GM19467 (cell line): ENCODE measurements around the gene LRRC30.
"Not testable (repeated sequence)": the region's sequence is repeated elsewhere in the genome, so short reads cannot be mapped to it uniquely, and the experiment has no call there.

ENCODE experiments used
- ATAC-seq: cut with Tn5 transposase; IDR thresholded peaks from one replicate; pipeline ENCODE4 v1.9.1; 2021; ENCODE audit warnings: mild to moderate bottlenecking, moderate library complexity; ENCODE audit not compliant: unreplicated experiment

Gene LRRC30

DNA sequence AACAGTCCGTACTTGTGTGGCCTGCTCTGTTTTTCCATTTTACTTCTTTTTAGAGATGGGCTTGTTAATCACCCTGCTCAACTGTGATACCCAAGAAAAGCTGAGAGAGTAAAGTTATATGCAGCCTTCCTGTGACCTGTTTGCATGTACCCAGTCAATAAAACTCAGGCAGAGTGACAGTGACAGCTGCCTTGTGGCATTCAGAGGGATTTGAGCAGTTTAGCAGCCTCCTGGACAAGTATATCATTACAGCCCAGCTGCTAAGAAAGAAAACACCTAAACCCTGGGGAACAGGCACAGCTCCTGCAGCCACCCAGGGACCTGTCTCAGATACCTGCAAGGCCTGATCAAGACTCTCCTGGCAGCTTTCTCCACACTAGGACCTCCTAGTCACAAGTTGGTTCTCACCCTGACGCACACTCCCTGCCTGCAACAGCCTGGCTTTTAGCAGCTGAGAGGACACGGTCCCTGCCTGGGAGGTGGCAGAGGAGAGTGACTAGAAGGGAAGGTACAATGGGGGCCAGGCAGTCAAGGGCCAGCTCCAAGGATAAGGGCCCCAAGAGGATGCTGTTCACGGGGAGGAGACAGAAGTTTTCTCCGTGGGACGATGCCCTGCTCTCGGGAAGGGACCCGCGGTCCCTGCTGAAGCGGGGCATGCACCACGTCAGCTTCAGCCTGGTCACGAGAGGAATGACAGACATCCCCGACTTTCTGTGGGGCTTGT lies at the start of gene LRRC30:
Gene LRRC30, plus strand, starts transcription at position 464 of the 724 bp plus-strand sequence. Its CDS starts 50 bp downstream, at position 514.
- no peak for ATAC-seq

DNA sequence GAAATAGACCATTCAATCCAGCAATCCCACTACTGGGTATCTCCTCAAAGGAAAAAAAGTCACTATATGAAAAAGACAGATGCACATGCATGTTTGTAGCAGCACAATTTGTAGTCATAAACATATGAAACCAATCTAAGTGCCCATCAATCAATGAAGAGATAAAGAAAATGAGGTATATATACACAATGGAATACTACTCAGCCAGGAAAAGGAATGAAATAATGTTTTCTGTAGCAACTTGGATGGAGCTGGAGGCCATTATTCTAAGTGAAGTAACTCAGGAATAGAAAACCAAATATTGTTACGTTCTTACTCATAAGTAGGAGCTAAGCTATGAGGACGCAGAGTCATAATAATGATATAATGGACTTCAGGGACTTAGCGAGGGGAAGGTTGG lies 45.2 kb upstream of the LRRC30 start:
- no peak for ATAC-seq

DNA sequence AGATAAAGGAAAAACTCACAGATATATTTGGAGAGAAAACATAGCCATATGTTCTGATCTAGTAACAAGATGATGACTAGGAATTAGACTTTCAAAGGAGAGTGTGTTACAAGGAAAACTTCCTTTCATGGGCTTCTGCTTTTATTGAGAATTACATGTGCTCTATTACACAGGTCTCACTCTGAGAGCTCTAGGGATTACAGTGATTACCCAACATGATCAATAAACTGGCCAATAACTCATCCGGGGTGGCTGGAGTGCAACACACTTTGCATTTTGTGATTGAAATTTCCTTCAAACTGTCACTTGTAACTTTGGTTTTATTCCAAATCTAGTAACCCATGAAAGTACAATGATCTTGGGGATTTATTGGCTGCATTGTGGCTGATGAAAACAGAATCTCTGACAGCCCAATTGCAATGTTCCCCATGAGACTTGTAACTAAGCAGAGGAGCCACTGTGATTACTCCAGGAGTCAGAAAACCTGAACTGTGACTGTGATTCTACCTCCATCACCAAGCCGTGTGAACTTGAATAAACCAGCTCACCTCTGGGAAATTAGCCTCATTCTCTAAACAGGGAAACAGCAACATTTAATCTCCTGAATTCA lies 40.2 kb upstream of the LRRC30 start:
- no peak for ATAC-seq

DNA sequence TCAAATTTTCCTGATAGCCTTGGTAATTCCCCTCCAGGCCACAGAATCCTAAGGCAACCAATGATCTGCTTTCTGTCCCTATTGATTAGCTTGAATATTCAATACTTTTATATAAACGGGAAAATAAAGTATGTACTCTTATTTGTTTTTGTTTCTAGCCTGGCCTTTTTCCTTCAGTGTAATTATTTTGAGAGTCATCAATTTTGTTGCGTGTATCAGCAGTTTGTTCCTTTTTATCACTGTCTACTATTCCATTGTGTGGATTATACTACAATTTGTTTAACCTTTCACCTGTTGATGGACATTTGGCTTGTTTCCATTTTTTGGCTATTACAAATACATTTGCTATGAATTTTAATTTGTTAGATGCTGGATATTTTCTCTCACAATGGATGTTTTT lies 39.2 kb upstream of the LRRC30 start:
- ATAC-seq = no peak

DNA sequence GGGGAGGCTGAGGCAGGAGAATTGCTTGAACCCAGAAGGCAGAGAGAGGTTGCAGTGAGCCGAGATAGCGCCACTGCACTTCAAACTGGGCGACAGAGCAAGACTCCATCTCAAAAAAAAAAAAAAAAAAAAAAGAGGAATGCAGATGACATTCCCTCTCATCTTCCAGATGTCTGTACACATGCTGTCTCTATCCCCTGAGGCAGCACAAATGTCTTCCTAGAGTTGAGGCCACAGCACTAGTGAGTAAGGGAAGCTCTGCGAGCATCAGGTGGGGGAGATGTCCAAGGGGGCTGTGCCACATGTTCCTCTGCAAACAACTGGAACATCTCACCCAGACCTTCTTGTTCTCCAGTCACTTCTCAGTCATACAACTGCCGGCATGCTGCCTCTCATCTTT lies 35.6 kb upstream of the LRRC30 start:
- no peak for ATAC-seq

DNA sequence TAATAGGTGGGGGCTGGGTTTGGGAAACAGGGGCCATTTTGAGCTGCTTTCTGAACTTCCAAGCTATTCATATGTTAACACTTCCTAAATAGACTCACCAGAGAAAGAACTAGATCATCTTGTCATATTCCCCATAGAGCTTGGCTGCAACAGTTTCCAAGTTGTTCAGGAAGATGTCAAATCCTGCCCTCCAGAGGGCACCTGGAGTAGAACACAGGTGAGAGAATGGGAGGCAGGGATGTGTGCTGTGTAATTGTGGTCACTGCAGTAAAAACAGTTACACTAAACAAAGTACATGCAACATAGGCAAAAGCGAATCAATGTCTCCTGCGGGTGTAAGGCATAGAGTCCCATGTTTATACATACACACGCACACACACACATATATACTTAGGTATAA lies 34.5 kb upstream of the LRRC30 start:
- no peak for ATAC-seq

DNA sequence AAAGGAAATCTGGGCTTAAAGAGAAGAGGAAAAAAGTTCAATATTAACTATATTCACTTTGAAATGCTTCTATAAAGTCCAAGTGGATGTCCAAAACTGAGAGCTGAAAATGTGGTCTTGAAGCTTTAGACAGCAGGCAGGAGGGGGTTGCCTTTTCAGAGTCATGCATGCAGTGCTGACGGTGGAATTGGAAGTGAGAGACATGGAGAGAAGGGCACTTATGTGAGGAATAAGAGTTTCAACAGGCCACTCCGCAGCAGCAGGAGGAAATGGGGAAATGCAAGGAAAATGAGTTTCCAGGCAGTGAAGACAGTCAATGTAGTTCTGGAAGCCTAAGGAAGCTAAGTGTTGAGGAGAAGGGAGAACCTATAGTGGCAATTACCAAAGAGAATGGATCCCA lies 33.0 kb upstream of the LRRC30 start:
- no peak for ATAC-seq

DNA sequence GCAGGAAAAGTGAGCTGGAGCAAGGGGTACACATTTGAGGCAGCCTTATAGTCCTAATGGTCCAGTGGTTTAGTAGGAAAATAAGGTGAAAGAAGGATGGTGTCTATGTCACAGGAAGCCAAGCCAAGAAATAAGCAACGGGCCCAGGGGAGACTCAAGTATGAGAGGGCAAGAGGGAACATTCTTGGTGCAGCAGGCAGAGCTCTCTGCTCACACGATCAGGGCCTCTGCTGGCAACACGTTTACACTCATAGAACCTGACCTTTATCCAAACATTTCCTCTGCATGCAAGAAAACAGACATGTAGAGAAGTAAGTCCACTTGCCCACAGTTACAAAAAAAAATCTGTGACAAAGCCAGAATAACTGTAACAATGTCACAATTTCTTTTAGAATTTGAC lies 32.6 kb upstream of the LRRC30 start:
- no peak for ATAC-seq

DNA sequence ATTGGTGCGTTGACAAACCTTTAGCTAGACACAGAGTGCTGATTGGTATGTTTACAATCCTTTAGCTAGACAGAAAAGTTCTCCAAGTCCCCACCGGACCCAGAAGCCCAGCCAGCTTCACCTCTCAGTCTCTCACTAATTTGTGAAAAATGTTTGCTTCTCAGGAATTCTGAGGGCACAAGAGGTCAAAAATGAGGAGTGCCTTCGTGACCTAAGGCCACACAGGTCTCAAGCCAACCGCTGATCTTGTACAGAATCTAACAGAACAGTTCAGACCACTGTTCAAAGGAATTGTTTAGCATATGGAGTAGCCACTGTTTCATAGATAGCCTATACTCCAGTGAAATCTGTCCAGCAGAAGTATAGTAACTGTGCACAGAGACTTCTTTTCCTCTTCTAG lies 29.8 kb upstream of the LRRC30 start:
- ATAC-seq = no peak

DNA sequence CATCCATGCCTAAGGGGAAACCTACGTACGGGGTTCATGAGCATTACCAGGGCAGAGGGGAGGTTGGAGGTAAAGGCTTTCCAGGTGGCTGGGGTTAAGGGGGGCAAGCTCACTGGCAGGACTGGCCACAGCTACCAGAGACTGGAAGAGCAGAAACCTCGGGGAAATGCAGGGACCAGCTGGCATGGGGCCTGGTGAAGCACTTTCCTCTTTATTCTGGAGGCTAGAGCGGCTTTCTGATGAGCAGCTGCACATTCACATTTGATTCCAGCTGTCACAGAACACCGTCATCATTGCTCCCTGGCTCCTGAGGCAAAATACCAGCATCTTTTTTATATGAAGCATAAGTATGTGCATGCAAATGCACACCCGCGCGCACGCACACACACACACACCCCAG lies 28.7 kb upstream of the LRRC30 start:
- no peak for ATAC-seq

DNA sequence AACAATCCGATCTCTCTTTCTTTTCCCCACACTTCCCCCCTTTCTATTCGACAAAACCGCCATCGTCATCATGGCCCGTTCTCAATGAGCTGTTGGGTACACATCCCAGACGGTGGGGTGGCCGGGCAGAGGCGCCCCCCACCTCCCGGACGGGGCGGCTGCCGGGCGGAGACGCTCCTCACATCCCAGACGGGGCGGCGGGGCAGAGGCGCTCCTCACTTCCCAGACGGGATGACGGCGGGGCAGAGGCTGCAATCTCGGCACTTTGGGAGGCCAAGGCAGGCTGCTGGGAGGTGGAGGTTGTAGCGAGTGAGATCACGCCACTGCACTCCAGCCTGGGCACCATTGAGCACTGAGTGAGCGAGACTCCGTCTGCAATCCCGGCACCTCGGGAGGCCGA lies 27.3 kb upstream of the LRRC30 start:
- not testable (repeated sequence) for ATAC-seq

DNA sequence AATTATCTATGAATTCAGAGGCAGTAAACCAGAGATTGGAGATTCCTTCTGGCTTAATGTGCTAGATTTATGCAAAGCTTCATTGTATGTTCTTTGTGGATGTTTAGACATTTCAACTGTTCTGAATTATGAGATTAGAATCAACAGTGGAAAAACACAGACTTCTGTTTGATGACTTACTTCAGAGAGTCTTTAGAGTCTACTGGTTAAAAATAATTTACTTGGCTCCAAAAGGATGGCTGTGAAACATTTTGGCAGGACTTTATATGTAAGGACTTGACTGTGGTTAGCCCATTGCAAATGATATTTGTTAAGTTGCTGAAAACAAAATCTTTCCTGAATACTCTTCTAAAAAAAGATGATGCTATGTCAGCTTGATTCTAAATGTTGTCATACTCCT lies 25.5 kb upstream of the LRRC30 start:
- no peak for ATAC-seq

DNA sequence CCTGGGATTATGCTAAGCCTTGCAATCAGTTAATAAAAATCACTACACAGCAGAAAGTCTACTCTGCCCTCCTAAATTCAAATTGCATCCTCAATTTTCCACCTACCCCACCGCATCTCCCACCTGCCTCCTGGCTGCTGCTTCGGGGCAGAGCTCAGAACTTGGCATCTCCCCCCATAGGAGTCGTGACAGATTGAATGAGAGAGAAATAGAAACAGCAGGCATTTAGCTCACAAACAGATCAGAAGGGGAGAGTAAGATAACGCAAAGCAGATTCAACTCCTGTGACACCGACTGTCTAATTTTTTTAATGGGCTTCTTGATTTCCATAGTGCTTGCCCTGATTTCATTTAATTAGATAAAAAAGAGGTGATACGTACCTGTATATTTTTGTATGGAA lies 24.7 kb upstream of the LRRC30 start:
- no peak for ATAC-seq

DNA sequence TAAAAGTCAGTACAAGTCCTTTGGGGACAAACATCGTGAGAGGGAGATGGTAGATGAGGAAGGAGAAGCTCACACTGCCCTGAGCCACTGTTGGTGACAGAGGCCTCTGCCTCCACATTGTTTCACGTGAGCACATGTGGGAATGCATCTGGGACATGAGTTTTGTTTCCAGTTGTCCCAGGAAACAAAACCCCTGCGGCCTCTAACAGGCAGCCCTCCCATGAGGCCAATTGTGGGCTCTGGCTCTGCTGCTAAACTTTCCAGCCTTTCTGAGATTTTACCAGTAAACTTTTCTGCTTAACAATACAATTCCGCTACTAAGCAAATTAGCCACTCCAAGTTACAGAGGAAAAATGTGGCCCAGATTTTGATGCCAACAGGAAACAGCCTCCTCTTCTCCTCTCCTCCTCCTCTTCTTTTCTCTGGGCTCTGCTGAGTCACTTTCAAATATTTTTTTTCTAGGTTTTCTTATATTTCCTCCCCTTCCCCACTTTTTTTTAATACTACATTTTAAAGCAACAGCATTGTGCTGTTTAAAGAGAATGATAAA lies 23.4 kb upstream of the LRRC30 start:
- no peak for ATAC-seq

DNA sequence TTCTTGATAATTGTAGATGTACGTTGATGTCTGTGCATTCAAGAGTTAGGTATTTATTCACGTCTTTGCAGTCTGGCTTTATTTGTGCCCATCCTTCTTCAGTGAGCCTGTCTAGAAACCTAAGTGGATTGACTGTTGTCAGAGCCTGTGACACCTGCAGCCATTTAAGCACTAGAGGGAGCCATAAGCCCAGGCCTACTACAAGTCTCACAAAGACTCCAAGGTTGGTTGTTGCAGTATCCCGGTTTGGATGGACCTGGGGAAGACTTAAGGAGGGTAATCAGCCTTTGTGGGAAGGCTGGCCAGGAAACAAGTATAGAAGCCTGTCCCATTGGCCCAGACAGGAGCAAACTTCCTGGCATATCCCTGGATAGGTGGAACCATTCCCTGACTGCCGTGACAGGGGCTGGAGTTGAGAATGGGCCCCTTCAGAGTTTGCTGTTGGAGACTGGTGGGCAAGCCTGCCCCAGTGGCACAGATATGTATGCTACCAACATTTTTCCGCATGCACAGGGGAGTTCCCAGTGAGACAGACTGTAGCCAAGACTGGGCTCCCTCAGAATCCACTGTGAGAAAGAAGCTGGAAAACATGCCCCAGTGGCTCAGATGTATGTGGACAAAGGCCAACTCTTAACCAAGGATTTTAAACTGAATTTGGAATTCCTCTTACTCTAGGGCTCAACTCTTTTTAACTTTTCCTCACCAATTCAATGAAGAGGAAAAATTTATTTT lies 9.3 kb upstream of the LRRC30 start:
- ATAC-seq = no peak

DNA sequence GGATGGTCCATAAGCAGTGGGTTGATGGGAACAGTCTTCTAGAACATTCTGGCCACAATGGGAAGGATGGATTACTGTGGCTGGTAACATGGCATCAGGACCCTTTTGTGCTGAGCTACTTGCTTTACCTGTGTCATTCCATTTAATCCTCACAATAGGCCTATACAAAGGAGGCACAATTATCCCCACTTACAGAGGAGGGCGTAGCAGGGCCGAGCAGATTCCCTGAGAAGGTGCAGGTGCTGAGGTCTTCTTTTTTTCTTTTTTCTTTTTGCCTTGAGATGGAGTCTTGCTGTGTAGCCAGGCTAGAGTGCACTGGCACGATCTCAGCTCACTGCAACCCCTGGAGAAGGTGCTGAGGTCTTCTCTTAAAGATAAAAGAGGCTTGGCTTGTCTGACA lies 6.7 kb upstream of the LRRC30 start:
- ATAC-seq = no peak

DNA sequence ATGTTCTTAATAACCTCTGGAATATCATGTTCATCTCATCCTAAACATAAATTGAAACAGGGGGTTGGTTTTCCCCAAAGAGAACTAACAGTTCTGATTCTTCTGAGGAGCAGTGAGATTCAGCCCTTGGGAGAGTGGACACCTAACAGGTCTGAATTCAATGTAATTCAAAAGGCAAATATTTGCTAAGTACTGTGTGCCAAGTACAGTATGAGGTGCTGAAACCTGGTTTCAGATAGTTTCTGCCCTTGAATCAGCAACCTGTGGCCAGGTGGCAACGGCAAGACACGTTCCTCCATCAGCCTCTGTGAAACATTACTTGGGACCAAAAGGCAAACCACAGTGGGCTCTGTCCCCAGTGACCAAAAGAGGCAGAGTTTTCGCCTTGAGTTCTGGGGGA lies 1.3 kb downstream of the LRRC30 start:
- no peak for ATAC-seq

DNA sequence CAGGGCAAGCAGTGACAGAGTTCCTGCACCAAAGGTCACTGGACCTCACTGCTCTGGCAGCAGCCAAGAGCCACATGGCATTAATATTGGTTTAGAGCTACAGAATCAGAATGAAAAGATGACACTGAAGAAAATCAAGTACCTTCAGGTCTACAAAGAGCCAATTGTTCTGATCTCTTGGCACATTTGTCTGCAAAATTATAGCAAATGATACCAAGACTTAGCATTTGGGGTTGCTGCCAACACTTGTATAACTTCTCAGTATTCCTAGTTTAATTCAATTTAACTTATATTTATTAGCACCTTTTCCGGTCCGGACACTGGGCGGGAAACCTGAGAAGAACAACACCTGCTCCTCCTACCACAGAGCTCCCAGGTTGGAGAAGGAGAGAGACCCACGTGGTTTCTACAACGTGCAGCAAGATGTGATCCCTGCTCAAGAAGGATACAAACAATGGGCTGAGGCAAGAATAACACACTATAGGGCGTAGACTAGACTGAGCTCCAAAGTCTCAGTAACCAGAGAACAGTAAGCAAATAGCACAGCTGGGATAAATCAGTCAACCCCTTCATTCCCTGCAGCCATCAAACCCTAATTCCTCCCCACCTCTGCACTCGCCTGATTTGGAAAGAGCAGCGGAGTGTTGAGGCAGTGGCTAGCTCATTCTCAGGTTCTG lies 2.4 kb downstream of the LRRC30 start:
- ATAC-seq = no peak

DNA sequence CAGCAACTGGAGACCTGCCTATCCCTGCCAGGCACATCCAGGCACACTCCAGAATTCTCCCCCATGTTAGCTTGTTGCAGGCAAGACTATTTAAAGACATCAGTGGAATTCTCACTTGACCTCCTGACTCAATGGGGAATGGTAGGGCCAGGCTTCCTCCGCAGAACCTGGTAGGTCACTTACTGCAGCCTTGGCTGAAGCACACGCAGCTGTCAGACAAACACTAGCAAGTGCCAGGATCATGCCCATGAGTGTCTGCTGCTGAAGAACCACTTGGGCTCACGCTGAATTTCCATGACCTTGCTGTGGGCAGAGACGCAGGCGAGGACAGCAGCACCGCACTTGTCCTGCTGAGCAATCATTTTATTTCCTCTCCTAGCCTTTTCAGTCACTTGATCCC lies 3.2 kb downstream of the LRRC30 start:
- no peak for ATAC-seq

DNA sequence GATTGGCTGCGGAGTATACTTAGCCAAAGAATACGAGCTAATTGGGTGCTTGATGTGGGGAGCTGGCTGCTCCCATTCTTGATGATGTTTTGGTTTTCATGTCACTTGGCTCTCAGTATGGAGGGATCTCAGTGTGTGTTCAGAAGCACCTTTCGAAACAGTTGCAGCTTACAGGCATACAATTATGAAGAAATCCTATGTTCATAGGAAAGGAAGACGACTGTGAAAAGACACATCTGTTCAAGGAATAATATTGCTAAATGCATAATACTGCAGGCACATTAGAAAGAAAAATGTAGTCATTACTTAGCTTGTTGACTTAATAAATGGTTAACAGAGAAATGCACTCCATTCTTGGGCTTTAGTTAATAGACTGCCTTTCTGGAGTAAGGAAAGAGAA lies 4.1 kb downstream of the LRRC30 start:
- no peak for ATAC-seq

DNA sequence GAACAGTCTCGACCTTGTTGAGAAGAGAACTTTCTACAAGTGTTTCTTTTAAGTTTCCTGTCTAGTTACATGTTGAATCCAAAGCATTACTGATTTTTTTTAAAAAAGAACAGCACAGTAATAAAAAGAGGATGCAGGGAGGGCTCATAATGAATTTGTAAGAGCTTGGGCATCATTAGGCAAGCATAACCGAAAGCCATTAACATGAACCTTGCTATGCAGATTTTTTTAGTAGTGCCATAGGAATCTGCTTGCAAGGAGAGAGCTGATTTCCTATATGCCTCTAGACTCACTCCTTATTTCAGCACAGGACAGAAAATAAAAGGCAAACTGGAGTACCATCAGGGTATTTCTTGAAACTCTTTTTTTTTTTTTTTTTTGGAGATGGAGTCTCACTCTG lies 5.2 kb downstream of the LRRC30 start:
- ATAC-seq = no peak
